ENCODE data around the gene CFAP52. TPM values are rescaled to one million over a fixed set of nuclear protein-coding genes. Genes with fewer than 3 reads are reported as not detected.

Gene CFAP52
- total and polyA plus RNA-seq, 7 donors: 0.03 to 0.99 TPM; not detected in 5

GRCh38 chr17:9643611-9644010 is 67.2 kb downstream of the CFAP52 start:
- TF ChIP-seq POLR2A (IDR thresholded peaks at IDR 0.05): no peak
- TF ChIP-seq EP300 (IDR thresholded peaks at IDR 0.05): no peak
- no peak for TF ChIP-seq POLR2AphosphoS5 (IDR thresholded peaks at IDR 0.05)
- no peak for TF ChIP-seq CTCF (IDR thresholded peaks at IDR 0.05)
- no peak for DNase-seq
- Histone ChIP-seq H3K27ac (no peak overlapping the region), H3K4me3 (no peak overlapping the region), H3K9me3 (no peaks in the 10 kb centered on the region), H3K4me1 (peaks cover 0 to 19% (median 18%) of the 10 kb centered on the region in 4 donors), H3K27me3 (peaks cover 16 to 47% (median 22%) of the 10 kb centered on the region in 3 donors), H3K36me3 (no peaks in the 10 kb centered on the region)
- intact Hi-C loops (cut with DNase I): no loop called here
- 94 to 95% methylated on average over 5 of the region's 5 CpGs for WGBS, 2 donors

GRCh38 chr17:9644910-9645751 is 68.7 kb downstream of the CFAP52 start, which contains the start of gene USP43:
USP43 (plus strand) TSS chr17:9645517; CDS start chr17:9645633, 116 bp downstream.
- H3K27me3 ChIP-seq: peaks cover 16 to 54% (median 22%) of the 10 kb centered on the region in 3 donors
- TF ChIP-seq POLR2A (IDR thresholded peaks at IDR 0.05): no peak
- no peak for TF ChIP-seq EP300 (IDR thresholded peaks at IDR 0.05)
- no peak for TF ChIP-seq CTCF (IDR thresholded peaks at IDR 0.05)
- TF ChIP-seq POLR2AphosphoS5 (IDR thresholded peaks at IDR 0.05): no peak
- H3K27ac ChIP-seq: peak within 1 kb of the TSS in 2 of 4 donors; percentile 8 to 25

GRCh38 chr17:9645851-9646545 is 69.6 kb downstream of the CFAP52 start:
- H3K27ac ChIP-seq: peak overlapping the region in 1 of 4 donors; percentile 25
- no peak for DNase-seq
- intact Hi-C loops (cut with DNase I): no loop called here

More at GRCh38 chr17:9644910-9645751, 68.7 kb downstream of the CFAP52 start, which contains the start of gene USP43:
- DNase-seq: no peak
- H3K4me1 ChIP-seq: peaks cover 0 to 19% (median 18%) of the 10 kb centered on the region in 4 donors
- H3K9me3 ChIP-seq: no peaks in the 10 kb centered on the region
- intact Hi-C loops (cut with DNase I): no loop called here
- 0 to 1% methylated on average over 72 of the region's 72 CpGs for WGBS, 2 donors
- no peaks in the 10 kb centered on the region for H3K36me3 ChIP-seq
- peak within 1 kb of the TSS; percentile 22 to 56 (median 45) for H3K4me3 ChIP-seq

GRCh38 chr17:9646546-9646885 is 70.1 kb downstream of the CFAP52 start:
- Histone ChIP-seq H3K27ac (no peak overlapping the region), H3K27me3 (peaks cover 16 to 54% (median 22%) of the 10 kb centered on the region in 3 donors), H3K4me3 (peak overlapping the region in 1 of 4 donors; percentile 35), H3K9me3 (no peaks in the 10 kb centered on the region), H3K36me3 (no peaks in the 10 kb centered on the region), H3K4me1 (peaks cover 0 to 19% (median 18%) of the 10 kb centered on the region in 4 donors)
- intact Hi-C loops (cut with DNase I): no loop called here
- WGBS, 2 donors: 16 to 56% methylated on average over 8 of the region's 8 CpGs
- DNase-seq: no peak
- no peak for TF ChIP-seq CTCF (IDR thresholded peaks at IDR 0.05)
- TF ChIP-seq POLR2A (IDR thresholded peaks at IDR 0.05): no peak
- no peak for TF ChIP-seq EP300 (IDR thresholded peaks at IDR 0.05)
- TF ChIP-seq POLR2AphosphoS5 (IDR thresholded peaks at IDR 0.05): no peak

More at GRCh38 chr17:9645851-9646545, 69.6 kb downstream of the CFAP52 start:
- TF ChIP-seq CTCF (IDR thresholded peaks at IDR 0.05) (no peak), EP300 (IDR thresholded peaks at IDR 0.05) (no peak), POLR2AphosphoS5 (IDR thresholded peaks at IDR 0.05) (no peak), POLR2A (IDR thresholded peaks at IDR 0.05) (no peak)
- Histone ChIP-seq H3K4me1 (peaks cover 0 to 19% (median 18%) of the 10 kb centered on the region in 4 donors), H3K27me3 (peaks cover 16 to 54% (median 22%) of the 10 kb centered on the region in 3 donors), H3K36me3 (no peaks in the 10 kb centered on the region), H3K9me3 (no peaks in the 10 kb centered on the region), H3K4me3 (peak overlapping the region; percentile 10 to 56 (median 45))
- WGBS, 2 donors: 2 to 3% methylated on average over 51 of the region's 51 CpGs

All from sigmoid colon (tissue), 7 donors.